GF-D8 (cell line): ENCODE results near the gene MTHFSD.

Experiments
- DNase-seq: peaks from one replicate; lab custom pipeline; 2025; lab: John Stamatoyannopoulos, UW

Gene MTHFSD

DNA sequence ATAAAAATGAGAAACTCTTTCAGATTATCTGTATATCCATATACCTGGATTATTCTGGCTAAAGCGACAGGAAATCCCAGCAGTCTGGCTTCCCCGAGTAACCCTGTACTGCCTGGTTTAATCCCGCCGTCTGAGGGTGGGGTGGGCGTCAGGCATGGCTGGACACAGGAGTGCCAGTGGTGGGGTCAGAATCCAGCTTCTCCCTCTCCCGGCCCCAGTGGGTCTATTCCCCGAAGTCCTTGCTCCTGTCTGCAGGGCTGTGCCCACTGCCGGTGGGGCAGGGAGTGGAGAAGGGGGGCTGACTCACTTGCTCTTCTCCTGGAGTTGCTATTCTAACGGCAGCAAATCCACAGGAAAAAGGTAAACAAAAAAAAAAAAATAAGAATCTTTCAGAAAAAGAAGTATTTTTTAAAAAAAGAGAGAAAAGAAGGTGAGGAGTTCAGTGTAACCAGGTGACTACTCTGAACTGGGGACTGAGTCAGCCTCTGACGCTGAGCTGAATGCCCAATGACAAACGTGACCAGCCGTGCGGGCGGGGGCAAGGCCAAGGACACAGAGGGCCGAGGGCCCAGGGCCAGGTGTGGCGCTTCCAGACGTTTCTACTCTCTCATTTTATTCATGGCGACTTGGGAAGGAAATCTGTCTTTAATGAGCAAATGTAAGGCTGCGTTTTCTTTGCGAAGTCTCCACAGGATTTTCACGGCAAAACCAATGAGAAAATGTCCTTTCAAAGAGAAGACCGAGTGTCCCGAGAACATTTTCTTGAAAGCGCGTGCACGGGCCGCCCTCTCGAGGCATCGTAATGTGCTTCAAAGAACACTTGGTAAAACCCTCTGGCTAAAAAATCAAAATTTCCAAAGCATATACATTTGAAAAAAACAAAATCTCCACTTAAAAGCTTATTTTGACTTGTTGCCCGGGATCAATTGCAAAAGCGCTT, 24.5 kb downstream of the MTHFSD start:
- no peak for DNase-seq

DNA sequence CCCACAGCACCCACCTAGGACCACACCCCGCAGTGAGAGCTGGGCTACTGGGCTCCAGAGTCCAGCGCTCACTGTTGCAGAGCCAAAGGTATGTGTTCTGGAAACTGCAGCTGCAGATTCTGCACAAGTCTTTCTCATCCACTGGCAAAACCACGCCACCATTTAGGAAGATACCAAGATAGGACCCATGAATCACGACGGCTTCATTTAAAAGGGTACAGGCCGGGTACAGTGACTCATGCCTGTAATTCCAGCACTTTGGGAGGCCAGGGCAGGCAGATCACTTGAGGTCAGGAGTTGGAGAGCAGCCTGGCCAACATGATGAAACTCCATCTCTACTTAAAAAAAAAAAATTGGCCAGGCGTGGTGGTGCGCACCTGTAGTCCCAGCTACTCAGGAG, 25.9 kb downstream of the MTHFSD start:
- DNase-seq = no peak

DNA sequence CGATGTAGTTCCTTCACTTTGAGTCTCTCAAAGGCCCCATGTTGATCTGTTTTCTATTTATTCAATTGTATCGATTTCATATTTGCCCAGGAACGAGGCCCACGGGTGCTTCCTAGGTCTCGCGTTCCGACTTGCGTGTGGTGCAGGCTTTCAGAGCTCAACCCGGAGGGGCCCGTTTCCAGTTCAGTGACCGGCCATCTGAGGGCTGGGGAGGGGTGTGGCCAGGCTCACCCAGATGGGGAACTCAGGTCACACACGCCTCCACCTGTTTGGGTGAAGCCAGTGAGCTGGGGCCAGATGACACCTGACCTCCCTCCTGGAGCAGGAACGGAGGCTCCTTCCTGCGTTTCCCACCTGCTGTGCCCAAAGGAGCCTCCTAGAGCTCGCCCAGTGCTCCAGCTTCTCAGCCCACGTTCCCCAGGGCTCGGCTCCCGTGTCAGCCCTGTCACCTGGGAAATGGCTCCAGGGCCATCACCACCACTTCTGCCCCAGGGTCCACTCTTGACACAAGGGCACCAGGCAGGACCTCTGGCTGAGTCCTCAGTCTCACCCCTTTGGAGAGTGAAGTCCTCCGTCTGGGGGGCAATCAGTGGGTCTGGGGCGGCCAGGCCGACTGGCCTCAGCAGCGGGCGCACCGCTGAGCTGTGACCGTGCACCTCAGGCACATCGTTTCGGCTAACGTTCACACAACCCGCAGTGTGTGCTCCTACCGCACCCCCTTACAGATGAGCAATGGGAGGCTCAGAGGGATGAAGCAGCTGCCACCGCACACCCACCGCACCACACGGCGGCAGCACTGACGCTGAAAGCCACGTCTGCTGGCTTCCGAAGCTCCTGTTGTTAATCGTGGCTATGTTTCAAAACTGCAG, 26.7 kb downstream of the MTHFSD start:
- DNase-seq = no peak

GRCh38 chr16:86527366-86527765, 27.7 kb downstream of the MTHFSD start:
- DNase-seq = no peak

DNA sequence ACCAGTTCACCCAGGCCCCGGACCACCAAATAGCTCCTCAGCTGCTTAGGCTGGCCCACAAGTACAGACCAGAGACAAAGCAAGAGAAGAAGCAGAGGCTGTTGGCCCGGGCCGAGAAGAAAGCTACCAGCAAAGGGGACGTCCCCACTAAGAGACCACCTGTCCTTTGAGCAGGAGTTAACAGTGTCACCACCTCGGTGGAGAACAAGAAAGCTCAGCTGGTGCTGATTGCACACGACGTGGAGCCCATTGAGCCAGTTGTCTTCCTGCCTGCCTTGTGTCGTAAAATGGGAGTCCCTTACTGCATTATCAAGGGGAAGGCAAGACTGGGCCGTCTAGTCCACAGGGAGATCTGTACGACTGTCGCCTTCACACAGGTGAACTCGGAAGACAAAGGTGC, 29.3 kb downstream of the MTHFSD start:
- no peak for DNase-seq

- no peak for DNase-seq
Observed at GRCh38 chr16:86524029-86524428, 31.0 kb downstream of the MTHFSD start.

DNA sequence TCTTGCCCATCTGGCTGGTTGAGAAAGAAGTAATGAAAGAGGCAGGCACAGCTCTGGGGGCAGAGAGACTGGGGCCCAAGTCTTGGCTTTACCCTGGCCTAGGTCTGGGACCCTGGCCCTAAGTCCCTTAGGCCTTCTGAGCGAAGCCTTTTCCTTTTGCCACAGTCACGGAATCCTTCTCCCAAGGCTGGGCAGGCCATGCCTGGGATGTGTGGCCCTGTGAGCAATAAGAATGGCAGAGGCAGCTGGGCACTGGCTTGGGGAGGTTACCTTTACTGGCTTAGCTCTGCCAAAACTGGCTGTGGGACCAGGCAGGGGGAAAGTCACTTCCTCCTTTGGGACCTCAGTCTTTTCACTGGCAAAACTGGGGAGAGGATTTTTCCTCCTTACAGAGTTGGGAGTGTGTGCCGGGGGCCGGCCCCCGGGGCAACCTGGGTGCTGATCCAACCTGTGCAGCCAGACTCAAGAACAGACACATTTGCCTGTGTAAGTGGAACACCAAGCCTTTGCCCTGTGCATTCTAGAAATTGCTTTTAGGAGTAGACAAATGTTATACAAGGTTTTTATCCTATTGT, 31.8 kb downstream of the MTHFSD start:
- no peak for DNase-seq

GRCh38 chr16:86522634-86523033, 32.4 kb downstream of the MTHFSD start:
- DNase-seq = no peak

DNA sequence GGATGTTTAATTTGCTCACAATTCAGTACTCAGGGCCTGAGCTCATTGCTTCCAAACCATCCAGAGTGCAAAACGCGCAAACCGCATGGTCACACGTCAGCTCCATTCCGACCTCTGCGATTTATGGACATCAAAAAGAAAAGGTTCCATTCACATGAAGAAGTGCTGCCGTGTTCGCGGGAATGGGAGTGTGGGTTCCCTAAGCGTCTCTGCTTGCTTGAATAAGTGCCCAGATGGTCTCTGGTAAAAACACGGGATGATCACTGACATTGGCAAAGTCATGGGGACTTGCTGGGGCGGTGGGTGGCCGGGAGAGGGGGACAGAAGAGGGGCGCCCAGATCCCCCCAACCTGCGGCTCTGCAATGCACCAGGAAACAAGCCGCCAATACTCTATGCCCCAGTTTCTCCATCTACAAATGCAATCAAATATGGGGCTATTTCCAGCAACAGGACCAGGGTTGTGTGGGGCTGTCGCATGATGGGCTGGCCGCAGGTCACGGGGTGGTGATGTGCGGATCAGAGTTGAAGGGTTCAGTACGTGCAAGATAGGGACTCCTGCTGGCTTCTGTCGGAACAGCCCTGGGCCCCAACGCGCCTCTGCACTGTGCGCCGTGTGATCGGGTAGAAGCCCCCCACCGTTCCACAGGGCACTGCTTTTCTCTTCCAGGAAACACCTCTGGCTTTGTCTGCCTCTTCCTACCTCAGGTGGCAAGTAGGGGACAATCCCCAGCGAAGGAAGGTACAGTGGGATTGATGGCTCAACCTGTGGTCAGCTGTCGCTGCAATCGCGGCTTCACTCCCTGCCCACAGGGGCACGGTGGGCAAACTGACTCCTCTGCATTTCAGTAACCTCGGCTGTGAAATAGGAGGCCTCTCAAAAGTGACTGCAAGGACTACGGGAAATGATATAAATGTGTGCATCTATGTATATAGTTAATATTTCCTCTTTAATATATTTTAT, 33.5 kb downstream of the MTHFSD start:
- DNase-seq = peak; percentile 64

GRCh38 chr16:86520317-86521210, 34.5 kb downstream of the MTHFSD start:
- DNase-seq = peak; percentile 88

GRCh38 chr16:86519649-86520316, 35.3 kb downstream of the MTHFSD start:
- peak; percentile 31 for DNase-seq

DNA sequence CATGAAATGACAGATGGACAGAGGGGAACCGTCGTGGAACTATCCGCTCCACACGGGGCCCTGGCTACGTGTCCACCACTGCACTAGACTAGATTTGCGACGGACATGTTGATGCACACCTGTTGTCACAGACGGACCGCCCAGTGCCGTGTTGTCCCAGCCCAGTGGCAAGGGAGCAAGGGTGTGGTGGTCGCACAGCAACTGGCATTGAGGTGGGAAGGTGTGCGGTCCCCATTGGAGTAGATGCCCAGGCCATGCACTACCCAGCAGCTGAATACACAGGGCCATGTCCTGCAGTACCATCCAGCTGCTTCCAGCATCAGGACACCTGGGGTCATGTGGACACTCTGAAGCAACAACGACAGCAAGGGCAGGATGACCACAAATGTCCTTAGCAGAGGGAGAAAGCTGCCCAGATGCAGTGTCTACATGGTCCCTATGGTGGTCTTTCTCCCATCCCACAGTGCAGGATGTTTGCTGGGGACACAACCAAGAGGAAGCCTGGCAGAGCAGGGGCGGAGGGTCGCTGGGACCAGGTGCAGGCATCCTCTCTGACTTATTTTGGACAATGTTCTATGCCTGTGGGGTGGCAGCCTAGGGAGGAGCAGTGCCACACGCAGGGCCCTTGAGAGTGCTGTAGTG, 35.9 kb downstream of the MTHFSD start:
- no peak for DNase-seq

DNA sequence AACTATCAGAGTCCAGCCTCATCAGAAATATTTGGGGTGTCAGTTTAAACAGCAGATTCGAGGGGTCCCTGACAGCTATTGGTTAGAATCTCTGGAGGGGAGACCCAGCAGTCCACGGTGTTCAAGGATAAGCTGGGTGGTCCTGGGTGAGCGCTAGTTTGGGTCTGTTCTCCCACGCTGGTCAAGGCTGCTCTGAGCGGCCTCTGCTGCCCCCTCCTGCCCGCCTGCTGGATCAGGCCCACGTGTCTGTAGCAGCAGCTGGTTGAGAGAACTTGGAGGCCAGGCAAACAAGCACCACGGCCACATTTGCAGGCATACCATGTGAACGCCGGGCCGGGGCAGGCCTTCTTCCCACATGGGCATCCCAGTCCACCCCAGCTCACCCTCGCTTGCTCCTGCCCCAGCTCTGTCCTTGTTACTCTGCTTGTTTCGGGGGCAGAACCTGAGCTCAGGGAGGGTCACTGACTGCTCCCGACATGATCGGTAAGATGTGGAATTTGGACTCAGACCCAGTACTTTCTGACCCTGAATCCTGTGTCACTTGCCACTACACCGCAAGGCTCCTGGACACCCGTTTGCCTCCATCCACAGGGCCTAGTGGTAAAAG, 37.3 kb downstream of the MTHFSD start:
- DNase-seq = no peak

- no peak for DNase-seq
Observed at GRCh38 chr16:86517033-86517432, 38.0 kb downstream of the MTHFSD start.

- DNase-seq = no peak
Observed at GRCh38 chr16:86516623-86517003, 38.4 kb downstream of the MTHFSD start.

DNA sequence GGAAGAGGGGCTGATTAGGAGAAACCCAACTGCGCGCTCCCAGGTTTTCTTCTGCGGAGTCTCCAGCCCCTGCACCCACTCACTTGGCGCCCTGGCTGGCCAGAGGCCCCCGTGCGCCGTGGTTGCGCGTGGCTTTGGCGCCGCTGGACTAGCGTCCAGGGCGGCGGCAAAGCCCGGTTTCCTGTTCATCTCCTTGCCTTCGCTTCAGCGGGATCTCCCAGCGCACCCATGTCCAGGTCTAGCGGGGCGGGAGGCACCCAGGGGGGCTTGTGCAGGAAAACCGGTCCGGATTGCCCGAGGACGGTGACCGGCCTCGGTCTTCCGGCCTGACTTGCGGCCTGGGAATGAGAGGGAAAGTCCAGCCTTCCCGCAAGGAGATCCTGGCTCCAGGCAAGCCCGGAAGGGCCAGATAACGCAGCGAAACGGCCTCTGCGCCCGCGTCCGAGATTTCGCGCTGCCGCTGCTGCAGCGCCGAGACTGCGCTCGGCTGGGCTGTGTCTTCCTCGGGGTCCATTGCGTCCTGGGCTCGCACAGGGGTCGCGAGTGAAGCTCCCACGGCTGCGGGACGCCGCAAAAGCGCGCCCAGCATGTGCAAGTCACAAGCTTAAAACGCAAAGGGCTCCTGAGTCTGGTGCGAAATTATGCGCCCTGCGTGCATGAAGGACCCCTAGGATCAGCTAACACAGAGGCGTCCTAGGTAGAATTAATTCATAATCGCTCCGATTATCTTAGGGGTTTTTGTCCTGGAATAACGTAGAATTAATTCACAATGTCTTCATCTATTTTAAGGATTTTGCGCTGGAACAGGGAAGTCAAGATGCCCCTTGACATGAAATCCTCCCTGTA, 39.0 kb downstream of the MTHFSD start:
- DNase-seq = no peak

- no peak for DNase-seq
Observed at GRCh38 chr16:86515413-86515776, 39.6 kb downstream of the MTHFSD start.
